Fibroblast of lung (primary cell): ENCODE data around the gene DZANK1. TPM values are rescaled to one million over a fixed set of nuclear protein-coding genes. Genes with fewer than 3 reads are reported as not detected.
"Not testable (repeated sequence)": the region's sequence is repeated elsewhere in the genome, so short reads cannot be mapped to it uniquely, and the experiment has no call there.

Source experiments
- DNase-seq, 2 donors: peaks; one replicate each; pipeline versions ENCODE4 v3.0.0 to v3.0.0-alpha.2; 2010; ENCODE audit warnings: low read depth in 2 of 2
- H2AFZ ChIP-seq: 2 replicates; pipeline ENCODE4 v1.5.1; 2012; ENCODE audit warnings: low read length, control low read depth, inconsistent platforms
- H3K27ac ChIP-seq: 2 replicates; pipeline ENCODE4 v1.5.1; 2011; ENCODE audit warnings: low read length, control low read depth; ENCODE audit not compliant: insufficient read depth
- H3K27me3 ChIP-seq: 2 replicates; pipeline ENCODE4 v1.5.1; 2011; ENCODE audit warnings: mild to moderate bottlenecking, low read length; ENCODE audit not compliant: control insufficient read depth, insufficient read depth
- H3K36me3 ChIP-seq: 2 replicates; pipeline ENCODE4 v1.5.1; 2011; ENCODE audit warnings: low read length; ENCODE audit not compliant: control insufficient read depth, insufficient read depth
- H3K4me1 ChIP-seq: 2 replicates; pipeline ENCODE4 v1.5.1; 2011; ENCODE audit warnings: low read length; ENCODE audit not compliant: control insufficient read depth, insufficient read depth; ENCODE audit errors: extremely low read depth
- H3K4me2 ChIP-seq: 2 replicates; pipeline ENCODE4 v1.5.1; 2011; ENCODE audit warnings: low read length, control low read depth; ENCODE audit not compliant: insufficient read depth; ENCODE audit errors: extremely low read depth
- H3K4me3 ChIP-seq, 4 experiments: fragments of 200-600 bp in 1 of 4; sonication (generic) in 1 of 4; replicated peaks in 1 of 4; 2 replicates each; pipeline ENCODE4 v1.5.1; 2011 to 2016; ENCODE audit warnings: low read length in 4 of 4, low read depth in 3 of 4, mild to moderate bottlenecking in 3 of 4, control low read depth in 2 of 4, inconsistent platforms in 1 of 4, mixed read lengths in 1 of 4; ENCODE audit not compliant: insufficient read depth in 1 of 4; ENCODE audit errors: control extremely low read depth in 1 of 4
- H3K79me2 ChIP-seq: 2 replicates; pipeline ENCODE4 v1.5.1; 2012; ENCODE audit warnings: mild to moderate bottlenecking, low read length, inconsistent platforms; ENCODE audit not compliant: control insufficient read depth, insufficient read depth
- H3K9ac ChIP-seq: 2 replicates; pipeline ENCODE4 v1.5.1; 2011; ENCODE audit warnings: mild to moderate bottlenecking, low read length, control low read depth; ENCODE audit not compliant: insufficient read depth
- H3K9me3 ChIP-seq: 2 replicates; pipeline ENCODE4 v1.5.1; 2012; ENCODE audit warnings: low read depth, low read length; ENCODE audit not compliant: control insufficient read depth, insufficient read depth
- H4K20me1 ChIP-seq: 2 replicates; pipeline ENCODE4 v1.5.1; 2011; ENCODE audit warnings: low read length; ENCODE audit not compliant: control insufficient read depth, insufficient read depth; ENCODE audit errors: extremely low read depth
- EZH2 ChIP-seq: IDR thresholded peaks from 2 replicates; pipeline ENCODE4 v1.5.1; 2012; ENCODE audit warnings: low read length, control low read depth, mild to moderate bottlenecking; ENCODE audit errors: missing control alignments
- polyA plus RNA-seq, 2 donors: library from polyadenylated mRNA; depleted of rRNA in 1 of 2; stranded (reverse) in 1 of 2; unstranded in 1 of 2; fragments of >200 nt; gene quantifications; 2 replicates each; pipeline ENCODE4 v1.2.1, GENCODE V29; 2011 to 2012; ENCODE audit warnings: missing spikeins in 1 of 2
- total RNA-seq: library from RNA; depleted of rRNA; stranded (reverse); fragments of >200 nt; gene quantifications from 2 replicates; pipeline ENCODE4 v1.2.1, GENCODE V29; 2014
- TF ChIP-seq, protein P1 (sequence below), 2 donors: IDR thresholded peaks in 1 of 2; conservative IDR thresholded peaks in 1 of 2; 1 replicate in 1 of 2; 2 replicates in 1 of 2; pipeline ENCODE4 v1.5.1; 2011 to 2012; ENCODE audit warnings: low read length in 2 of 2, control low read depth in 1 of 2, inconsistent platforms in 1 of 2, low read depth in 1 of 2, mild to moderate bottlenecking in 1 of 2

Gene DZANK1
- total and polyA plus RNA-seq, 2 donors (not counting 1 experiment from before 2014, with no cell fraction given) = 0.83 to 1.2 TPM

GRCh38 chr20:18506744-18507143 is 39.9 kb upstream of the DZANK1 start:
- H3K4me2 ChIP-seq = peak overlapping the region; percentile 76
- peak overlapping the region; percentile 98 for H3K27ac ChIP-seq
- H3K4me3 ChIP-seq = peak overlapping the region; percentile 79 to 98 (median 84)
- H3K9ac ChIP-seq = peak overlapping the region; percentile 56
- no peaks in the 10 kb centered on the region for H3K27me3 ChIP-seq
- H3K36me3 ChIP-seq = peaks cover 5% of the 10 kb centered on the region
- no peaks in the 10 kb centered on the region for H4K20me1 ChIP-seq
- no peak for DNase-seq
- H2AFZ ChIP-seq = peak overlapping the region; percentile 95
- H3K9me3 ChIP-seq = no peaks in the 10 kb centered on the region
- H3K4me1 ChIP-seq = no peaks in the 10 kb centered on the region
- H3K79me2 ChIP-seq = peaks cover 10% of the 10 kb centered on the region
- TF ChIP-seq, protein P1, sequence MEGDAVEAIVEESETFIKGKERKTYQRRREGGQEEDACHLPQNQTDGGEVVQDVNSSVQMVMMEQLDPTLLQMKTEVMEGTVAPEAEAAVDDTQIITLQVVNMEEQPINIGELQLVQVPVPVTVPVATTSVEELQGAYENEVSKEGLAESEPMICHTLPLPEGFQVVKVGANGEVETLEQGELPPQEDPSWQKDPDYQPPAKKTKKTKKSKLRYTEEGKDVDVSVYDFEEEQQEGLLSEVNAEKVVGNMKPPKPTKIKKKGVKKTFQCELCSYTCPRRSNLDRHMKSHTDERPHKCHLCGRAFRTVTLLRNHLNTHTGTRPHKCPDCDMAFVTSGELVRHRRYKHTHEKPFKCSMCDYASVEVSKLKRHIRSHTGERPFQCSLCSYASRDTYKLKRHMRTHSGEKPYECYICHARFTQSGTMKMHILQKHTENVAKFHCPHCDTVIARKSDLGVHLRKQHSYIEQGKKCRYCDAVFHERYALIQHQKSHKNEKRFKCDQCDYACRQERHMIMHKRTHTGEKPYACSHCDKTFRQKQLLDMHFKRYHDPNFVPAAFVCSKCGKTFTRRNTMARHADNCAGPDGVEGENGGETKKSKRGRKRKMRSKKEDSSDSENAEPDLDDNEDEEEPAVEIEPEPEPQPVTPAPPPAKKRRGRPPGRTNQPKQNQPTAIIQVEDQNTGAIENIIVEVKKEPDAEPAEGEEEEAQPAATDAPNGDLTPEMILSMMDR (conservative IDR thresholded peaks at IDR 0.05 in 1 of 2, IDR thresholded peaks at IDR 0.05 in 1 of 2; ENCODE audit: low read depth in 1 of 2, low read length in 2 of 2) = no peak
- TF ChIP-seq EZH2 = no peak

DNA sequence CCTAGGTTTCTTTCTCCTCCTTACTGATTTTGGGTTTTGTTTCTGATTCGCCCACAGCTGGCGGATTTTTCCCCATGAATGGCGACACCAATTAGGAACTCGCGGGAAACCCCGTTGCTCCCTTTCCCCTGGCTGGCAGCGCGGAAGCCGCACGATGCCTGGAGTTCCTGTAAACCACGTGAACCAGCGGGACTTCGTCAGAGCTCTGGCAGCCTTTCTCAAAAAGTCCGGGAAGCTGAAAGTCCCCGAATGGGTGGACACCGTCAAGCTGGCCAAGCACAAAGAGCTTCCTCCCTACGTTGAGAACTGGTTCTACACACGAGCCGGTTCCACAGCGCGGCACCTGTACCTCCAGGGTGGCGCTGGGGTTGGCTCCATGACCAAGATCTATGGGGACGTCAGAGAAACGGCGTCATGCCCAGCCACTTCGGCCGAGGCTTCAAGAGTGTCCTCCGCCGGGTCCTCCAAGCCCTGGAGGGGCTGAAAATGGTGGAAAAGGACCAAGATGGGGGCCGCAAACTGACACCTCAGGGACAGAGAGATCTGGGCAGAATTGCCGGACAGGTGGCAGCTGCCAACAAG is 37.7 kb upstream of the DZANK1 start:
- Histone ChIP-seq H3K4me1 (no peaks in the 10 kb centered on the region), H3K4me2 (peak overlapping the region; percentile 46), H3K9ac (no peak overlapping the region), H2AFZ (peak overlapping the region; percentile 49), H3K27me3 (no peaks in the 10 kb centered on the region), H3K27ac (no peak overlapping the region), H4K20me1 (no peaks in the 10 kb centered on the region), H3K36me3 (no peaks in the 10 kb centered on the region), H3K79me2 (peaks cover 10% of the 10 kb centered on the region), H3K9me3 (no peaks in the 10 kb centered on the region), H3K4me3 (no peak overlapping the region)
- DNase-seq = peak; percentile 13 to 27
- TF ChIP-seq, protein P1 (conservative IDR thresholded peaks at IDR 0.05 in 1 of 2, IDR thresholded peaks at IDR 0.05 in 1 of 2; ENCODE audit: low read depth in 1 of 2, low read length in 2 of 2) = no peak
- TF ChIP-seq EZH2 = no peak

- not testable (repeated sequence) for H3K4me2 ChIP-seq, H3K36me3 ChIP-seq, H3K4me1 ChIP-seq, H4K20me1 ChIP-seq, H3K79me2 ChIP-seq, H3K9me3 ChIP-seq, H2AFZ ChIP-seq, H3K27me3 ChIP-seq, DNase-seq, H3K4me3 ChIP-seq, H3K27ac ChIP-seq, H3K9ac ChIP-seq
Observed at GRCh38 chr20:18501672-18502071, 34.8 kb upstream of the DZANK1 start.
